HG02938 (cell line): ENCODE measurements around the gene CFAP97D2.
A peak's percentile ranks its signal among the peaks of the same experiment; 100 is the strongest.
"Not testable (repeated sequence)": the region's sequence is repeated elsewhere in the genome, so short reads cannot be mapped to it uniquely, and the experiment has no call there.

Experiments used
- ATAC-seq: cut with Tn5 transposase; IDR thresholded peaks from one replicate; pipeline ENCODE4 v1.9.1; 2021; ENCODE audit warnings: mild to moderate bottlenecking, moderate library complexity; ENCODE audit not compliant: unreplicated experiment

The CFAP97D2 gene

DNA sequence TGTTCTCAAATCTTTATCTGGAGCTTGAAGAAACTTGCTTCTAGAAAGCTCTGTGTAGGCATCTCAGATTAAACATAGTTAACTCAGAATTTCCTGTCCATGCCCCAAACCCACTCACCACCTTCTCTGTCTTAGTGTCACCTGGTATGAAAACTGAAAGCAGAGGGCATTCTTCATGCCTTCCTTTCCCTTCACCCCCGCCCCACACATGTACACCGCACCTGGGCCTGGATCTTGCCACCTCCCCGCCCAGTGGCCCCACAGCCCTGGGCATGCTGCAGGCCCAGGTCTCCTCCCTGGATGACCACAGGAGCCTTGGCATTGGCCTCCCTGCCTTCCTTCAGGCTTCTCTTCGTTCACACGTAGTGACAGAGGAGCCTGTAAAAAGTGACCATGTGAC lies 15.8 kb downstream of the CFAP97D2 start:
- ATAC-seq: no peak

DNA sequence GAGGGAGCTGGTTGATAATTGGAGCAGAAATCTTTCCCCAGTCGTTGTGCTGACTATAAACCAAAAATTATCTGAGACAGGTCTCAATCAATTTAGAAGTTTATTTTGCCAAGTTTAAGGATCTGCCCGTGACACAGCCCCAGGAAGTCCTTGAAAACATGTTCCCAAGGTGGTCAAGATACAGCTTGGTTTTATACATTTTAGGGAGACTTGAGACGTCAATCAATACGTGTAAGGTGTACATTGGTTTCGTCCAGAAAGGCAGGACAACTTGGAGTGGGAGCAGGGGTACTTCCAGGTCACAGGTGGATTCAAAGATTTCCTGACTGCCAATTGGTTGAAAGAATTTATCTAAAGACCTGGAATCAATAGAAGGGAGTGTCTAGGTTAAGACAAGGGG lies 17.6 kb downstream of the CFAP97D2 start:
- no peak for ATAC-seq

DNA sequence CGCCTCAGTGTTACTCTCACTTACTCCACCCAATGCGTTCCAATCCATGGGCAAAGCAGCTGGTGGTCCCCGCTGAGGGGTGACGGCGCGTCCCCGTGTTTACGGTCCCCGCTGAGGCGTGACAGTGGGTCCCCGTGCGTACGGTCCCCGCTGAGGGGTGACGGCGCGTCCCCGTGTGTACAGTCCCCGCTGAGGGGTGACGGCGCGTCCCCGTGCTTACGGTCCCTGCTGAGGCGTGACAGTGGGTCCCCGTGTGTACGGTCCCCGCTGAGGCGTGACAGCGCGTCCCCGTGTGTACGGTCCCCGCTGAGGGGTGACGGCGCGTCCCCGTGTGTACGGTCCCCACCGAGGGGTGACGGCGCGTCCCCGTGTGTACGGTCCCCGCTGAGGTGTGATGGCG lies 19.5 kb downstream of the CFAP97D2 start:
- no peak for ATAC-seq

DNA sequence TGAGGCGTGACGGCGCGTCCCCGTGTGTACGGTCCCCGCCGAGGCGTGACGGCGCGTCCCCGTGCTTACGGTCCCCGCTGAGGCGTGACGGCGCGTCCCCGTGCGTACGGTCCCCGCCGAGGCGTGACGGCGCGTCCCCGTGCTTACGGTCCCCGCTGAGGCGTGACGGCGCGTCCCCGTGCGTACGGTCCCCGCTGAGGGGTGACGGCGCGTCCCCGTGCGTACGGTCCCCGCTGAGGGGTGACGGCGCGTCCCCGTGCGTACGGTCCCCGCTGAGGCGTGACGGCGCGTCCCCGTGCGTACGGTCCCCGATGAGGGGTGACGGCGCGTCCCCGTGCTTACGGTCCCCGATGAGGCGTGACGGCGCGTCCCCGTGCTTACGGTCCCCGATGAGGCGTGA lies 20.5 kb downstream of the CFAP97D2 start:
- ATAC-seq: not testable (repeated sequence)

DNA sequence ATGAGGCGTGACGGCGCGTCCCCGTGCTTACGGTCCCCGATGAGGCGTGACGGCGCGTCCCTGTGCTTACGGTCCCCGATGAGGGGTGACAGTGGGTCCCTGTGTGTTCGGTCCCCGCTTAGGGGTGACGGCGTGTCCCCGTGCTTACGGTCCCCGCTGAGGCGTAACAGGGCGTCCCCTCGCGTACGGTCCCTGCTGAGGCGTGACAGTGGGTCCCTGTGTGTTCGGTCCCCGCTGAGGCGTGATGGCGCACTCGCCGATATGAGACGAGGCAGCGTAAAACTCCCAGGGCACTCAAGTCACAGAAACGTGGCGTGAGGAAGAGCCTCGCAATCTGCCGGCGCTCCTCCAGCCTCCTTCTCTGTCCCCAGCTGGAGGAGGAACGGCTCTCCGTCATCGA lies 20.9 kb downstream of the CFAP97D2 start:
- ATAC-seq: no peak

DNA sequence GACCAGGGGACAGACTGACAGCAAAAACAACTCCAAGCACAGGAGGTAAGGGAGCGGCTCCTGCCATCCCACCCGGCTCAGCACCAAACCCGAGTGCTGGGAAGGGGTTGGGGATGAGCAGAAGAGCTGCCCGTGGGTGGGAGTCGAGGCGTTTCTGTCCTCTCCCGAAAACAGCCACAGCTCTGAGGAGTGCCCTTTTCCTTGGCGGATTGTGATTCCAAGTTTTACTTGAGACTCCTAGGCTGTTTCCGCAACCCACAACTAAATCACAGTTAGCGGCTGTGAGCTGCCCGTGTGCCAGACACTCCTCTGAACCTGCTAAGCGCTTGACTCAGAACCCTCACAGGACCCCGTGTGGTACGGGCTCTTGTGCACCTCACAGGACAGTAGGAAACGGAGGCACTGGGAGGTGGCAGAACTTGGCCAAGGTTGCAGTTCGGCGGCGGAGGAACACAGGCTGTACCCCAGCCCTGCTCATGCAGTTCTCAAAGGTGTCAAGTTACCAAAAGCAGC lies 21.4 kb downstream of the CFAP97D2 start:
- no peak for ATAC-seq

DNA sequence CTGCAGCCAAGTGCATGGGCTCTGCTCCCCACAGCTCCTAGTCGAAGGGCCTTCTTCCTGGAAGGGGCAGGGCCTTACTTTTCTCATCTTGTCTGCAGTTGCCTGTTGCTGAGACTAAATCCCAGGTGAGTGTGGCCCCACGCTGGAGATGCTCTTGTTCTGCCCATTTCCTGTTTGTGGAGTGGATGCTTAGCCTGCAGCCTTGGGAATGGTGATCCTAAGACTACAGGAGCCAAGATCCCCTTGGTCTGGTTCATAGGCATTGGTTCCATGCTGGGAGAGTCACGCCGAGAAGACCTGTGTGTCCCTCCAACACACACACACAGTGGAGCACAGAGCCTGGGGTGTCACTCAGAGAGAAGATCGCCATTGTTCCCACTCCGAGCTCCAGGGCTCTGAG lies 23.5 kb downstream of the CFAP97D2 start:
- ATAC-seq: no peak

DNA sequence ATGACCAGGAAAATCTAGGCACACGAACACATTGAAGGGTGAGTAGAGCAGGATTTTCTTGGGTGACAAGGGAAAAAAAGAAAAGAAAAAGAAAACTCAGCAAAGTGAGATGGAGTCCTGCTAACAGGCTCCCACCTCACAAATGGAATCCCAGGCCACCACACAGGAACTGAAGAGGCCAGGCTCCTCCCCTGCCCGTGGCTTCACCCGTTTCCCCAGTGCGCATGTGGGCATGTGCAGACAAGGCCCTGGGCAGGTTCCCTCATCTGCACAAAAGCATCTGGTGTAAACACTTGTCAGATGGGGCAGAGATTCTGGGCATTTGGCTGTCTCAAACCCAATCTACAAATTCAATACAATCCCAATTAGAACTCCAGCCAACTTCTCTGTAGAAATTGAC lies 24.5 kb downstream of the CFAP97D2 start:
- ATAC-seq: no peak

DNA sequence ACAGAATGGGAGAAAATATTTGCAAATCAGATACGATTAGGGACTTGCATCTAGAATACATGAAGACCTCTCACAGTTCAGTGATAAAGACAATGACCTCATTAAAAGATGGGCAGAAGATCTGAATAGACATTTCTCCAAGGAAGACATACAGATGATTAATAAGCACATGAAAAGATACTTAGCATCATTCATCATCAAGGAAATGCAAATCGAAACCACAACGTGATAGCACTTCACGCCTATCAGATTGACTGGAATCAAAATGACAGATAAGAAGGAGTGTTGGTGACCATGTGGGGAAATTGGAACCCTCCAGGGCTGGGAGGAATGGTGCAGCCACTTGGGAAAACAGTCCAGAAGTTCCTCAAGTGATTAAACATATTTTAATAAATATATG lies 25.8 kb downstream of the CFAP97D2 start:
- no peak for ATAC-seq

DNA sequence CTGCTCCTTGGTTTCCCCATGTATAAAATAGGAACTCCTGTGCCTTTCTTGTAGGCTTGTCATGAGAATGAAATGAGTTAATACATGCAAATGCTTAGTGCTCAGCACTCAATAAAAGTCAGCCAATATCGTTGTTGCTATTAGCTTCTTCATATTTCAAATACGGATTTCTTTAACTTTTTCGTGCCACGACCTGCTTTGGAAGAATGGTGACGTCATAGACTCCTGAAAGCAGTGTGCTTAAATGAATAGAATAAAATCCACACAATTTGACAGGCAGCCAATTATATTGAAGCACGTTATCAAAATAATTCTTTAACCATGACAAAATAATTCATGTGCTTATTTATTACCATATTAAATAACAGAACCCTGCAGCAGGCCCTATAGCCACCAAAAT lies 29.1 kb downstream of the CFAP97D2 start:
- no peak for ATAC-seq

DNA sequence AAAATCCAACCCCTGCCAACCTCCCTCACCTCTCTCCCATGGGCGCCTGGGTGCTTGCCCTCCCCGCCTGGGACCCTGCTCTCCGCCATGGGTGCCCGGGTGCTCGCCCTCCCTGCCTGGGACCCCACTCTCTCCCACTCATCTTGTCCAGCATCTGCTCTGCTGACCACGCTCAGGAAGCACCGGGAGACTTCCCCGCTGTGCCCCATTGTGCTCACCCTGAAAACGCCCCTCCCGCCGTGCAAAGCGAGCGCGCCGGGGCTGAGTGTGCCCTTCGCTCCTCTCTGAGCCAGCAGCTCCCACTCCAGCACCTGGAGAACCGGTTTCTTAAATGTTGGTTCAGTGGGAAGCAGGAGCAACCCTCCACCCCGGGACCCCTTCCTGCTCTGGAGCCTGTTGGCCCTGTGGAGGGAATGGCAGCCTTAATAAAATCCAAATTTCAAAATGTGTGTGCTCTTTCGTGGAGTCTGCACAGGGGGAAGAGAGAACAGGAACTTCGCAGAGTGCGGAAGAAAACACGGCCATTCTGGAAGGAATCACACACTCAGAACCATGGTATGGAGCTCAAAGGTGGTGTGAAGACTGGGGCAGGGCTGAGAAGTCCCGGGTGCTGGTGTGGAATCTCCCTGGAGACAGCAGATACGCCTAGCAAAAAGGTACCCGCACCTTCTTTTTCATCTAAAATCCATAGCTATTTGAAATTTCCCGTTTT lies 32.5 kb downstream of the CFAP97D2 start:
- no peak for ATAC-seq

DNA sequence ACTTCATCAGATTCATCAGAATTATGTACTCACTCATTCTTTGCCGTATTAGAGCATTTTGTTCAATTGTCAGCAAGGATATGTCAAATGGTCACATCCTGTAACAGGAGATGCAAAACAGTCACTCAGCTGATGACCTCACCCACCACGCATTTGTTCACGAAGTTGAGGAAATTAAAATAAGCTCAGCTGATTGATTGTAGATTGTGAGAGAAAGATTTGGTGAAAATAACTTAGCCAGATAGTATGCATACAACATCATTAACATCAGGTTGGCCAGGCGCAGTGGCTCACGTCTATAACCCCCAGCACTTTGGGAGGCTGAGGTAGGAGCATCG lies 33.1 kb downstream of the CFAP97D2 start:
- no peak for ATAC-seq

DNA sequence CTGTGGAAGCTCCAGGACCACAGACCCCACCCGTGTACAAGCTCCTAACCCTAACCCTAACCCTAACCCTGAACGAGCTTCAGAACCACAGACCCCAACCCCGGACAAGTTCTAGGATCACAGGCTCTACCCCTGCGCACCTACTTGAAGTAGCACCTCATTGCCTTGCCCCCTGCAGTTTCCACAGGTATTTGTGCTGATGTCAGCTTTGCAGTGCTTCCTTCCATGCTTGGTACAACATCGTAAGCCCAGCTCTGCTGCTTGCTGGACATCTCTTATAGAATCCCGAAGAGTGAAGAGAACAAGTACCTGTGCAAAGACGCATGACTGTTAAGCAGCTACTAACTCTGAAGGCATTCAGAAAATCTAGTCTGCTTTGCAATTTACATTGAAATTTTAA lies 34.9 kb downstream of the CFAP97D2 start:
- ATAC-seq: no peak

DNA sequence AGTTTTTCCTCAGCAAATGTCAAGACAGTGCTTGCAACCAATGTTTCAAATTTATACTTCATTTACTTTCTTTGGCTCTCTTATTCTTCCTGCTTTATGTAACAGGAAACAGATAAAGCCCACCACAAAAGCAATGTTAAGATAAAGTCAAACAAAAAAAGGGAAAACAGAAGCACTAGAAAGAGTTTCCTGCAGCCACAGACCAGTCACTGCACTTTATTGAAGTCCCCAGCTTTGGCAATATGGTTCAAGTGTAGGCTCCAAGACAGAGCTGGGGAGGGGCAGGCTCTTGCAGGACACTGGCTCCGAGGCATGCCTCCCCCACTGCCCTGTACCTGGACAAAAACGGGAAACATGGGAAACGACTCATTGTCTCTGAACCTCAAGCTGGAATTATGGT lies 40.3 kb downstream of the CFAP97D2 start:
- ATAC-seq: no peak

DNA sequence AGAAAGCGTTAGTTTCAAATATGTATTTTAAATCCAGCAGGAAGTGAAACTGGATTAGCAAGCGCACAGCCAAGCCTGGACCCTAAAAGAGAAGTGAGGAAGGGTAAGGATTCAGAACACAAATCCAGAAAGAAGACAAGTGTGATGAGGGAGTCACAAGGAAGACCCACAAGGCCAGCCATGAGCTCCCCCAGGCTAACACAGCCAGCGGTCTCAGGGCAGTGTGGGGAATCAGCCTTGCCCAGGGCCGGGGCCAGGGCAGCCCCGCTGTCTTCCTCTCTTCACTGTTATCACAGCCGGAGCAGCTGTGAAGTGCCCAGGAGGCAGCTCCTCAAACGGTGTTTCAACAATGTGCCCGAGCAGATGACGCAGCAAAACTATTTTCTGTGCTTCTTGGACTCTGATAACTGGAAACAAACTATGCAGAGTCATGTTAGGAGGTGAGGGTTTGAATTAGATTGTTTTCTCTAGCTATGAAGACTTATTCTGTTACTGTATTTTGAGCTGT lies 43.5 kb downstream of the CFAP97D2 start:
- ATAC-seq: no peak

DNA sequence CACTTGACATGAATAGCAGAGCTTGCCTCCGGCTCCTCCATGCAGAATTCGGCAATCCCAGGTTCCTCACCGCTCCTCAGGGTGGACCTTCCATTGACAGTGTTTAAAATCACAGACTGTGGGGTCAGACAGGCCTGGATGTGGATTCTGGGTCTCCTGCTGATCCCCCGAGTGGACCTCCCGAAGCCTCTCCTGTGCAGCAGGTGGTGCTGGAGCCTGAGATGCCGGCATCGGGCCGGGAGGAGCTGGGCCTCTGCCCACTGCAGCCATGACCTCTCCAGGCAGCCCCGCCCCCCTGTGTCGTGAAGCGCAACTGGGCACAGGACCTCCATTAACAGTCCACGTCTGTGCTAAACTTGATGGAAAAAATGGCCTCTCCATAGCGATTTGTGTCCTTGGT lies 45.1 kb downstream of the CFAP97D2 start:
- no peak for ATAC-seq

DNA sequence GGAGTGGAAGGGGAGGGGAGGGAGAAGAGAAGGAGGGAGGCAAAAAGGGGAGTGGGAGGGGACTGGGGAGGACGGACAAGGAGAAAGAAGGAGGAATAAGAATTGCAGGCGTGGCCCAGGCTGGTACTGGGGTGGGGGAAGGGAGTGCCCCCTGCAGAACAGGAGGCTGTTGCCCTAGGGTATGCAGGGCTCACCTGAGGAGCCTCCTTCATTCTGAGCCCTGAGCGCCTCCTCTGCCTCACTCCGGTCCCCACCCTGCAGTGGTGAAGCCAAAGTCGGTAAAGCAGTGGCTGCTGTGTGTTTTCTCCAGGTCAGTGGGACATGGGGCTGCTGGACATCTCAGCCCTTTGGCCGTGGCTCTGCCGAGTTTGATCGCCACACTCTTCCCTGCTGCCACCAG lies 46.6 kb downstream of the CFAP97D2 start:
- no peak for ATAC-seq

DNA sequence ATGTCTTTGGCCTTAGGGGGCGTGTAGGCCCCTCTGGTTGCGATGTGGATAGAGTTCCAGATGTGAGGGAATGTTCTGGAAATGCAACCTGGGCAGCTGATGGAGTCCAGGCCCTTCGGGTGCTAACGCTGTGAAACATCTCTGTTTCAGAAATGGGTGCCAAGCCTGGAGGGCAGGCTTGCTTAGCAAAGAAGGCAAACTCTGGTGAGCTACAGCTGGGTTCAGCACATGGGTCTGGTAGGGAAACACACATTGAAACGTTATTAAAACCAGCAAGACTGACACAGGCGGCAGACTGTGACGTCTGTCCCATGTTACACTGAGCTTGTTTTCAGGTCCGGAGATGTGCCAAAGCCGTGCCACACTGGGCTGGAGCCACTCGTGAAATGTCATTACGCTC lies 47.0 kb downstream of the CFAP97D2 start:
- no peak for ATAC-seq

DNA sequence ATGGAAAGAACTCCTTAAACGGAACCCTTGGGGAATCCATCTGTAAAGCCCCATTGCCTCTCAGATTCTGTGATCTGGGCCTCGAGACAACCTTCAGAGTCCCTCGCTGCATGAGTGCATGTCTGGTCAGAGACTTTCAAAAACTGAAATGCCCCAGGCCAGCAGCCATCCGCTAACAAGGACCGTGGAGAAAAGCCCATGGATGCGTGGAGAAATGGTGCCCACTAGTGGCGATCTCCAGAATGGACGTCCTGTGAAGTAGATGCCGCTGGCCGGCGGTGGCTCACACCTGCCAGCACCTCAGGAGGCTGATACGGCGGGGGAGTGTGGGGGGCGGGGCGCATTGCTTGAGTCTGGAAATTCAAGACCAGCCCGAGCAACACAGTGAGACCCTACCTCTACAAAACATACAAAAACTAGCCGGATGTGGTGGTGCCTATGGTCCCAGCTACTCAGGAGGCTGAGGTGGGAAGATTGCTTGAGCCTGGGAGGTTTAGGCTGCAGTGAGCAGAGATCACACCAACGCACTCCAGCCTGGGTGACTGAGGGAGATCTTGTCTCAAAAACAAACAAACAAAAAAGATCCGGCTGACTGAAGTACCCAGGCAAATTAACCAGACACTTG lies 47.8 kb downstream of the CFAP97D2 start:
- ATAC-seq: peak; percentile 63

DNA sequence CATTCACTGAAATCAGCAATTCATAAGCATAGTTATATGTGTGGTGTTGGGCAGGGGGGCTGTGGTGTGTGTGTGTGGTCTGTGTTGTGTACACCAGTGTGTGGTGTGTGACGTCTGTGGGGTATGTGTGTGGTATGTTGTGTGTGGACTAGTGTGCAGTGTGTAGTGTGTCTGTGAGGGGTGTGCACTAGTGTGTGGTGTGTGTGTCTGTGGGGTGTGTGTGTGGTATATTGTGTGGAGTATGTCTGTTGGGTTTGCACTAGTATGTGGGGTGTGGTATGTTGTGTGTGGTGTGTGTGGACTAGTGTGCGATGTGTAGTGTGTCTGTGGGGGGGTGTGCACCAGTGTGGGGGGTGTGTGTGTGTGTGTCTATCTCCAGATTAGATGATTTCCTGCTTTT lies 48.5 kb downstream of the CFAP97D2 start:
- ATAC-seq: no peak

DNA sequence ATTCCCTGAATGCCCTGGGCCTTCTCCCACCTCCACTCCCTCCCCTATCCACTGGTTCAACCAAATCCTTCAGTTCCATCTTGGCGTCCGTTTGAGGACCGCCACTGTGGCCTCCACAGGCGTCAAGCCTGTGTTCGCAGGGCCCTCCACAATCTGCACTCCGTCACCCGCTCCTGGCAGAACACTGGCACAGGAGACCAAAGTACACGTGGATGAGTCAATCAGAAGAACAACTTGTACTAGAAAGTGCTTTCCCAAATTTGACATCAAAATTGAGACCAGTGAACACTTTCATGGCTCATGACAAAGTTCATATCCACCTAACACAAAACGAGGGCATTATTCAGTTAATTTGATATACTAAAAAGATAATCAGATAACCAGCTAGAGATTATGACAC lies 49.1 kb downstream of the CFAP97D2 start:
- ATAC-seq: no peak

DNA sequence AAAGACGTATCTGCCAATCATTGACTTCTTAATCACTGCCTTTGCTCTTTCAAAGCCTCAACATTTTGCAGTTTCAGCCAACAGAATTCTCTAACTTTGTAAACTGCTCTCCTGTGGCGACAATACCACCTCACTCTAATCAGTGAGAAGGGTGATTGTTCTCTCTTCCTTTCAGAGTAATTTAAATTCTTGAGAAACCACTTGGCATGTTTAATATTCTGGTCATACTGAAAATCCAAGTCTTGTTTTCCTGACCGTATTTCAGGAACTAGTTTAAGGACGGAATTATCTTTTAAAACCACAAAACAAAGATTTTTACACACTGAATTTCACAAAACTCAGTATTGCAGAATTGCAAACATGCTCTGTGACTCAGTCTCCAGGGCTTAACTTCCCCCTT lies 50.4 kb downstream of the CFAP97D2 start:
- ATAC-seq: no peak

DNA sequence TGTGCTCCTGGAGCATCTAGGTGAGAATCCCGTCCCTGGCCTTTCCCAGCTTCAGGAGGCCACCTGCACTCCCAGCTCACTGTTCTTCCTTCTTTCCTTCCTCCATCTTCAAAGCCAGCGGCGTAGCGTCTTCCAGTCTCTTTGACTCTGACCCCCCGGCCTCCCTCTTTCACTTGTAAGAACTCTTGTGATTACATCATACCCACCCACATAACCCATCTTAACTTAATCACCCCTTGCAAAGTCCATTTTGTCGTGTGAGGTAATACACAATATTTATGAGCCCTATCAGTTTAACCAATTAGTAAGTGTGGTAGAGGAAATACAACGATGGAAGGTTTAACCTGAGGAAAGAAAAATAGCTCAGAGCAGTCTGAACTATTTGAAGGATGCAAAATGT lies 51.1 kb downstream of the CFAP97D2 start:
- ATAC-seq: no peak
